GM19467 (cell line): ENCODE measurements around the gene MAST4.

Experiments used
- ATAC-seq: cut with Tn5 transposase; IDR thresholded peaks from one replicate; pipeline ENCODE4 v1.9.1; 2021; ENCODE audit warnings: mild to moderate bottlenecking, moderate library complexity; ENCODE audit not compliant: unreplicated experiment

MAST4 gene

GRCh38 chr5:66985417-66985816 lies 389.2 kb downstream of the MAST4 start:
- ATAC-seq: no peak

DNA sequence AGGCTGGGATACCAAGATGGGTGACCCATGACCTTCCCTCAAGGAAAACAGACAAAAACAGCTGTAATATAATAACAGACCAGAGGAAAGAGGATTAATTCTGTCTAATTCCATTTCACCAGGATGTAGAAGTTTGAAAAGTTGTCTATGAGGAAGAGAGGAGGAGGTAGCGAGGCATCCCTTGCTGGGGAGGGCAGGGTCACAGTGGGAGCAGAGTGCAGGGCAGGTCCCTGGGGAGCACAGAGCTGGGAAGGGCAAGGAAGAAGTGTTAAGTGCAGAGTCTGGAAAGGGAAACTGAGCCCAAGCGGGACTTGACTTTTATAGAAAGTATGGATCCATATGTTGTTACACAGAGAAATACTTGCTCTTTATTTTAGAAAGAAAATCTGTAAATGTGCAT lies 389.8 kb downstream of the MAST4 start:
- no peak for ATAC-seq

GRCh38 chr5:66986534-66986933 lies 390.3 kb downstream of the MAST4 start:
- ATAC-seq: no peak

GRCh38 chr5:66987126-66987525 lies 390.9 kb downstream of the MAST4 start:
- no peak for ATAC-seq

- no peak for ATAC-seq
Measured at GRCh38 chr5:66987540-66987939, 391.3 kb downstream of the MAST4 start.

DNA sequence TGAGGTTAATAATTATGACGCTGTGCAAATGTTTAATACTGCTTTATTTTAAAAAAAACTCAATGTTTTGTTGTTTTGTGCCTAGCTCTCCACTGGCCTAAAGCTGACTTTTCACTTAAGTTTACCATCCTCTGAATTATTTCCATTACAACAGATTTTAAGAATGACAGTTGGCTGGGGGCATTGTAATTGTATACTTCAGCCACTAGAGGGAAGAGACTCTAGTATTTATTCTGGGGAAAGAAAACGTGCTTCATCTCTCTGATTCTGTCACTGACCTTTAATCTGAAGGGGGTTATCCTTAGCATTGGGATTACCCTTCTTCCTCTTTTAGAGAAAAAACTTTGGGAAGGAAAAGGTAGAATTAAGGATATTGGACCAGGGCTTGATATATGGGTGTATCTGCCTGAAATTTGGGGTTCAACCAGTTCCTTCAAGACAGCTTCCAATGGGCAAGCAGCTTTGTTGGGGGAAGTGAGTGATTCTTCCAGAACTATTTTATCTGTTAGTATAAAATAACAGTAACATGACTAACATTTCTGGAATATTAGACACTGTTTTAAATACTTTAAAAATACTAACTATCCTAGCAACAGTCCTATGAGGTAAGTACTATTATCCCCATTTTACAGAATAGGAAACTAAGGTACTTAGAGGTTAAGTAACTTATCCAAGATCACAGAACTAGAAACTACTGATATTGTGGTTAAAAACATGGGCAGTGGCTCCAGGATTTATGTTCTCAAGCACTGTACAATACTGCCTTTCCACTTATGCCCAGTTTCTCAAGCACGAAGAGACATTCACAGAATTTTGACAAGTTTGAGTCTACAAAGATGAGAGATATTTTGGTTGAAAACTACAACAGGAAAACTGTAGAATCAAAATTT lies 392.0 kb downstream of the MAST4 start:
- ATAC-seq: no peak

GRCh38 chr5:66989286-66989685 lies 393.1 kb downstream of the MAST4 start:
- ATAC-seq: no peak

- ATAC-seq: no peak
Measured at GRCh38 chr5:66989781-66990180, 393.6 kb downstream of the MAST4 start.

- ATAC-seq: no peak
Measured at GRCh38 chr5:66991746-66992145, 395.6 kb downstream of the MAST4 start.

DNA sequence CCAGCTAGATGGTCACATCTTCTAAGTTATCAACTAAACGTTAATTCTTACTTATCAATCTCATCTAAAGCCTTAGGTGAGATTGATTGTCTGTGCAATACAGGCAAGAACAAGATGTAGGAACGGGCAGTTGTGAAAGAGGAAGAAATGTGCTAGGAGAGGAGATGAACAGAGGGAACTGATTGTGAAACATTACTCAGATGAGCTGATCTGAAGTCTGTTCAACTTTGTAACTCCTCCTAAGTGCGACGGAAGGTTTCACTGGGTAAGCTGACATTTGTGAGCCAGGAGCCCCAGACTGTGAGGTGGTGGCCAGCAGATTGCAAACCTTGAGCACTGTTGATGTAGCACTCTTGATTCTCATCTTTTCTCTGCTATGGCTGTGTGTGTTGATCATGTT lies 396.4 kb downstream of the MAST4 start:
- no peak for ATAC-seq

- no peak for ATAC-seq
Measured at GRCh38 chr5:66993448-66993847, 397.3 kb downstream of the MAST4 start.

DNA sequence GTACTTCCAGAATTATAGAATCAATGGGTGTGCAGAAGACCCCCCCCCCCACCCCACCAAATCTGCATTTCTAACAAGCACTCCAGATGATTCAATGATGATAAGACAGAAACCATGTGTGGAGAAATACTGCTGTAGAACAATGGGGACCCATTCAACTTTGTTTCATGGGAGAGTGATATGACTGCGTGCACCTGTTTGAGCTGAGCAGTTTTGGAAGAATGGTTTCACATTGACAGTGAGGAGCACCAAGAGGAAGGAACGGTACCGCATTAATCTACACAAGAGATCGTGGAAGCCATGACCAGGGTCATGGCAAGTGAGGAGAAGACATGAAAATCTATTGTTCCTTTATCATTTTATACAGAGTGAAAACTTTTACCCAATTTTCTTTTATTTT lies 397.7 kb downstream of the MAST4 start:
- ATAC-seq: no peak

- no peak for ATAC-seq
Measured at GRCh38 chr5:66994790-66995189, 398.6 kb downstream of the MAST4 start.

GRCh38 chr5:67000794-67001475 lies 404.7 kb downstream of the MAST4 start:
- ATAC-seq: no peak

DNA sequence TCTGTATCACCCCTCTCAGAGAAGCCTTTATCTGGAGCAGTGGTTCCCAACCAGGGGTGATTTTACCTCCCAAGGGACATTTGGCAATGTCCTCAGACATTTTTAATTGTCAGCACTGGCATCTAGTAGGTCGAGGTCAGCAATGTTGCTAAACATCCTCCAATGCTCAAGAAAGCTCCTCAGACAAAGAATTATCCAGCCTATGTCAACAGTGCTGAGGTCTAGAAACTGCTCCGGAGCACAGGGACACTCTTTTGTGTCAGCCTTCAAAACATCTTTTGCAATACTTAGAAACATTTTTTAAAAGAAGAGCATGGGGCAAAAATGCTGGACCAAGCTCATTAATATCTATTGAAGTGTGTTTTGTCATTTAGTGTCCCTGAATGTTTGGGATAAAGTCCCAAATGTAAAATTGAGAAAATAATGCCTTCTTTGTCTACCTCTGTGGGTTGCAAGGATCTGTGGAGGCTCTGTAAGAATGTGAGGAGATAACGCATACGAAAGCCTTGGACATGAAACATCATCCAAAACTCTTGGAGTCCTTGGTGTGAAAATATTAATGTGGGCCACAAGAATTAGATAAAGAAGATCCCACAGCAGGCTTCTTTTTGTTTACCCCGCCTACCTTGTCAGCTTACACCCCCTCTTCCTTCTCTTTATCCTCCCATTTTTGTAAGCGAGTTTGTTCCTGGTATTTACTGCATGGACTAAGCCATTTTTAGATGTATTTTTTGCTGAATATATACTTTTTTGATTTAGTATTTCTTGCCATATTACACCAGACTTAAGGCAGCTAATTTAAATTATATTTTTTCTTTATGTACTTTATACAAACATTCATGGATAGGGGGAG lies 406.9 kb downstream of the MAST4 start:
- no peak for ATAC-seq

- no peak for ATAC-seq
Measured at GRCh38 chr5:67003685-67003934, 407.4 kb downstream of the MAST4 start.

DNA sequence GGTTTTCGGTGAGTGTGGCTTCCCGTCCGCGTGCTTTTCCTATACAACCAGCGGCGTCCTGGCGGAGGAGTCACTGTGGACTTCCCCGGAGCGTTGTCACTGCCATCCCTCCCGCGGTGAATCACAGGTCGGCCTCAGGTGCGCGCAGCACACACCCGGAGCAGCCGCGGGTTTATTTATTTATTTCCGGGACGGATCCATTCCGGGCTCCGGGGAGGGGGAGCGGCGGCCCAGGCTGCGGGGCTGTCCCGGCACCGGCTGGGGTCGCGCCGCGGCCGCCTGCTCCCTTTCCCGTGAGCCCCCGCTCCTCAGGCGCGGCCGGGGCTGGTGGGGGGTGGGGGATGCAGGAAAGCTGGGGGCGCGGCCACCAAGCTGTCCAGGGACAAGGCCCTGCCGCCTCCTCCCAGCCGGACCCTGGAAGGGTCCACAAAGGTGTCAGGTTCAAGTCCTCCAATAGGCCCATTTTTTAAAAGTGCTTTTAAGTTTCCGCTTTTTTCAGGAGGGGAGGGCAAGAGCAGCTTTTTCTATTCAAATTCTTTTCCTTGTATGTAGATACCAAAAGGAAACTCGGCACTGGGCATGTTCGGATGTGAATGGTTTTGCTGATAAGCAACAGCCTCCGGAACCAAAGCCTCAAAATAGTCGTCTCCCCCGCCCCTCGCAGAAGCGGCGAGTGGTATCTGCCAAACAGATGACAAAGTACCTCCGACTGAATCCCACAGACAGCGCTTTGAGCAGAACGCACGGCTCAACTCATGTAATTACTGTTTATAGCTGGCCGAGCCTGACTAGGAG lies 407.9 kb downstream of the MAST4 start:
- ATAC-seq: no peak

DNA sequence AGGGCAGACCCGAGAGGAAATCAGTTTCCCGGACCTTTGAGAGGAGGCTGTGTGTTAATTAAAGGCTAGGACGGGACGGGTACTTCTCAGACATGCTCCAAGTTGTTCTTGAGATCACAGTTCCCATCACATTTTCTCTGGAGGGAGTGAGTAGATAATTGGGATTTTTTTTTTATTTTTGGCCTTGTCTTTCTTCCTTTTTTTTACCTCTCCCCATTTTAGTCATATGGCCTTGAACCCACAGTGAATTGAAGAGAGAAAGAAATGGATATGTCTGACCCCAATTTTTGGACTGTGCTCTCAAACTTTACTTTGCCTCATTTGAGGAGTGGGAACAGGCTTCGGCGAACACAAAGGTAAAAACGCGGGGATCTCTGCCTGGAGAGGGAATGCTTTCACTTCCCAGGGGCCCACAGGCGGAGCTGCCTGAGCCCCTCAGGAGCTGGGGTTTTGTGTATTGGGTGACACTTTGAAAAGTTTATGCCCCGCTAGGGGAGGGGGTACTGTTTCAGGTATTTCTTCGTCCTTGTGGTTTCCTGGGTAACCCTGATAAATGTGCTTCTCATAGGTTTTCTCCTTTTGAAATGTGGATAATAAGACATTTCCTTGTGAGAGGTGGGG lies 408.6 kb downstream of the MAST4 start:
- ATAC-seq: no peak

- ATAC-seq: no peak
Measured at GRCh38 chr5:67005737-67006499, 409.7 kb downstream of the MAST4 start.

DNA sequence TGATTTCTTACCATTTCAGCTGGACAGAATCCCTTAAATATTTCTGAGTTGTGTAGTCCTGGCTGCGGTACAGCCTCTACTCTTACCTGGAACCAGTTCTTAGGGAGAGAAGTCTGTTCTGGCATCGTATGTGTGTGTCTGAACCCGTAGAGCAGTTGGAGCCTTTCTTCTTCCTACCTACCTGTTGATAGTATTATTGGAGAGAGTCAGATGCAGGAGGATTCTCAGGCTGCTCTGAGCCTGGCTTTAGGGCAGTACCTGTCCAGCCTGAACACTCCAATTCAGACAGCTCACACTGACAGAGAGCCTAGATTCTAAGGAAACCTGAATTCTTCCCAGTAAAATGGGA lies 410.3 kb downstream of the MAST4 start:
- no peak for ATAC-seq
